ENCODE results near the gene FMNL2.

The FMNL2 gene

GRCh38 chr2:152637251-152637650 is 302.3 kb downstream of the FMNL2 start:
- CTCF ChIA-PET = interaction anchor here (0.9 kb wide), 1 partner anchor 588 kb away, joined by 3 read pairs; no protein-coding TSS in a partner anchor
- Histone ChIP-seq H3K4me1 (ENCODE audit: control insufficient read depth, insufficient read depth, low read length) (no peaks in the 10 kb centered on the region), H3K4me3 (ENCODE audit: low read depth, low read length) (no peak overlapping the region), H3K9me3 (ENCODE audit: control insufficient read depth, insufficient read depth, low read depth, low read length) (no peaks in the 10 kb centered on the region), H3K27ac (ENCODE audit: extremely low read depth, low read depth, low read length) (no peak overlapping the region), H3K36me3 (ENCODE audit: control insufficient read depth in 2 of 2, insufficient read depth in 1 of 2, low read length in 2 of 2) (peaks cover 0 to 75% of the 10 kb centered on the region in 2 experiments; a peak in 2 of 3 replicates)
- POLR2A ChIA-PET = no interaction called here
- TF ChIP-seq ZNF426 (tag by site-specific recombination; IDR thresholded peaks at IDR 0.05) (no peak), ZNF580 (tag by site-specific recombination; IDR thresholded peaks at IDR 0.05) (no peak), ZBTB11 (tag by site-specific recombination; conservative IDR thresholded peaks at IDR 0.05; ENCODE audit: low read depth) (no peak), ZNF292 (tag by site-specific recombination; IDR thresholded peaks at IDR 0.05; ENCODE audit: borderline replicate concordance, low read depth) (no peak), ZNF214 (tag by site-specific recombination; IDR thresholded peaks at IDR 0.05; ENCODE audit: borderline replicate concordance) (no peak), HOXA7 (CRISPR knock-in tag; IDR thresholded peaks at IDR 0.05; ENCODE audit: borderline replicate concordance) (no peak), PRDM10 (tag by site-specific recombination; IDR thresholded peaks at IDR 0.05) (no peak), ZFP41 (tag by site-specific recombination; IDR thresholded peaks at IDR 0.05; ENCODE audit: borderline replicate concordance) (no peak), ZNF544 (tag by site-specific recombination; IDR thresholded peaks at IDR 0.05) (no peak)

GRCh38 chr2:152638056-152638455 is 303.1 kb downstream of the FMNL2 start:
- H3K4me3 ChIP-seq (ENCODE audit: low read depth, low read length) = no peak overlapping the region
- POLR2A ChIA-PET = no interaction called here
- no peaks in the 10 kb centered on the region for H3K9me3 ChIP-seq (ENCODE audit: control insufficient read depth, insufficient read depth, low read depth, low read length)
- H3K36me3 ChIP-seq (ENCODE audit: control insufficient read depth in 2 of 2, insufficient read depth in 1 of 2, low read length in 2 of 2) = peaks cover 0 to 73% of the 10 kb centered on the region in 2 experiments; a peak in 2 of 3 replicates
- TF ChIP-seq ZNF571 (tag by site-specific recombination; IDR thresholded peaks at IDR 0.05) (no peak), ZNF510 (tag by site-specific recombination; IDR thresholded peaks at IDR 0.05; ENCODE audit: insufficient replicate concordance) (no peak), TCF7L2 (IDR thresholded peaks at IDR 0.05; ENCODE audit: borderline replicate concordance, low read depth, low read length) (no peak)
- CTCF ChIA-PET = interaction anchor here (0.9 kb wide), 1 partner anchor 589 kb away, joined by 3 read pairs; no protein-coding TSS in a partner anchor
- H3K4me1 ChIP-seq (ENCODE audit: control insufficient read depth, insufficient read depth, low read length) = no peaks in the 10 kb centered on the region
- no peak overlapping the region for H3K27ac ChIP-seq (ENCODE audit: extremely low read depth, low read depth, low read length)

GRCh38 chr2:152638590-152638989 is 303.6 kb downstream of the FMNL2 start:
- ChIA-PET CTCF (interaction anchor here (0.6 to 2.1 kb wide), 3 partner anchors 10 to 463 kb away, joined by 3 to 8 read pairs (median 3); partner anchors contain the start of genes FMNL2 and STAM2), POLR2A (no interaction called here)
- peaks cover 0 to 74% of the 10 kb centered on the region in 2 experiments; a peak in 2 of 3 replicates for H3K36me3 ChIP-seq (ENCODE audit: control insufficient read depth in 2 of 2, insufficient read depth in 1 of 2, low read length in 2 of 2)
- no peak for TF ChIP-seq ZNF621 (tag by site-specific recombination; IDR thresholded peaks at IDR 0.05)
- TF ChIP-seq ZNF560 (tag by site-specific recombination; IDR thresholded peaks at IDR 0.05; ENCODE audit: borderline replicate concordance) = no peak
- no peak for TF ChIP-seq ZNF132 (tag by site-specific recombination; IDR thresholded peaks at IDR 0.05; ENCODE audit: borderline replicate concordance)
- TF ChIP-seq ZNF785 (tag by site-specific recombination; IDR thresholded peaks at IDR 0.05) = no peak
- no peak for TF ChIP-seq SP3 (tag by site-specific recombination; IDR thresholded peaks at IDR 0.05)
- TF ChIP-seq ZNF112 (tag by site-specific recombination; IDR thresholded peaks at IDR 0.05) = no peak
- no peak for TF ChIP-seq ZNF629 (tag by site-specific recombination; IDR thresholded peaks at IDR 0.05)
- no peak for TF ChIP-seq ZNF510 (tag by site-specific recombination; IDR thresholded peaks at IDR 0.05; ENCODE audit: insufficient replicate concordance)
- TF ChIP-seq PATZ1 (tag by site-specific recombination; IDR thresholded peaks at IDR 0.05) = no peak

More at GRCh38 chr2:152638590-152638989, 303.6 kb downstream of the FMNL2 start:
- Histone ChIP-seq H3K4me1 (ENCODE audit: control insufficient read depth, insufficient read depth, low read length) (no peaks in the 10 kb centered on the region), H3K9me3 (ENCODE audit: control insufficient read depth, insufficient read depth, low read depth, low read length) (no peaks in the 10 kb centered on the region), H3K4me3 (ENCODE audit: low read depth, low read length) (no peak overlapping the region), H3K27ac (ENCODE audit: extremely low read depth, low read depth, low read length) (no peak overlapping the region)

All from HEK293 (cell line).